ENCODE results near the gene TAGAP. TPM values are rescaled to one million over a fixed set of nuclear protein-coding genes. Genes with fewer than 3 reads are reported as not detected.

Gene TAGAP
- total and polyA plus RNA-seq, 10 of the 15 experiments (the other 5 are each of a cell fraction or from before 2014, with no cell fraction given), result 5.3 to 27.4 (median 18.9) TPM

DNA sequence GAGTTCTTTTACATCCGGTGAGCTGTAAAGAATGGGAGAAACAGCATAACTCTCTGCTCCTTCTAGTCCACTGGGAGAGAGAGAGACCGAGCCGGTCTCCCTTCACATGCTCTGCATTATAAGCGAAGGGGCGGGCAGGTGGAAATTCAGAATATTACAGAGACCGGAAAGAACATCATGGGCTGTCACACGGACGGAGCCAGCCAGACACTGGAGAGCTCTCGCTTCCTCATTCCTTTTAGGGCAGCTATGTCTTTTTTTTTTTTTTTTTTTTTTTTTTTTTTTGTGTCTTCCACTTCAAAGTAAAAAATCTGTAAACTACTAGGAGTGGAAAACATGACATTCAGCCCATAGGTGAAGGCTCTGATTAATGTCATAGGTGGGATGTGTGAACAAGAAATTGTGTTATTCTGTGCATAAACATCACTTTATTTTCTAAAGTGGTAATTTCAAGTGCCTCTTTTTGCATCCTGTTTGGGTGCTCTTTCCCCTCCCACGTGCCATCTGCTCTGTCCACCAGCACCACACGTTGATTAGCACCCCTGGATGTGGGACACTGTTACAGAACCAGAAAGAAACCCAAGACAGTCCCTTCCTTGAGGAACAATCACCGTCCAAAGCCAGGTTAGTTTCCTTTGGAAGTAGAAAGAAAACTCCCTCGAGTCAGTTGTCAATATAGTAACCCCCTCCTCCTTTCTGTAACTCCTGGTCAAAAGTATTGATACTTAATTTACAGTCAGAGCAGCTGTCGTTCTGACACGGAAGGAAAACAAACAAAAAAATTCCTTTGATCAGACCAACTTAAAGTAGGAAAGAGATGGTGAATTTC lies at the start of gene TAGAP (continued):
- TF ChIP-seq, protein P1, sequence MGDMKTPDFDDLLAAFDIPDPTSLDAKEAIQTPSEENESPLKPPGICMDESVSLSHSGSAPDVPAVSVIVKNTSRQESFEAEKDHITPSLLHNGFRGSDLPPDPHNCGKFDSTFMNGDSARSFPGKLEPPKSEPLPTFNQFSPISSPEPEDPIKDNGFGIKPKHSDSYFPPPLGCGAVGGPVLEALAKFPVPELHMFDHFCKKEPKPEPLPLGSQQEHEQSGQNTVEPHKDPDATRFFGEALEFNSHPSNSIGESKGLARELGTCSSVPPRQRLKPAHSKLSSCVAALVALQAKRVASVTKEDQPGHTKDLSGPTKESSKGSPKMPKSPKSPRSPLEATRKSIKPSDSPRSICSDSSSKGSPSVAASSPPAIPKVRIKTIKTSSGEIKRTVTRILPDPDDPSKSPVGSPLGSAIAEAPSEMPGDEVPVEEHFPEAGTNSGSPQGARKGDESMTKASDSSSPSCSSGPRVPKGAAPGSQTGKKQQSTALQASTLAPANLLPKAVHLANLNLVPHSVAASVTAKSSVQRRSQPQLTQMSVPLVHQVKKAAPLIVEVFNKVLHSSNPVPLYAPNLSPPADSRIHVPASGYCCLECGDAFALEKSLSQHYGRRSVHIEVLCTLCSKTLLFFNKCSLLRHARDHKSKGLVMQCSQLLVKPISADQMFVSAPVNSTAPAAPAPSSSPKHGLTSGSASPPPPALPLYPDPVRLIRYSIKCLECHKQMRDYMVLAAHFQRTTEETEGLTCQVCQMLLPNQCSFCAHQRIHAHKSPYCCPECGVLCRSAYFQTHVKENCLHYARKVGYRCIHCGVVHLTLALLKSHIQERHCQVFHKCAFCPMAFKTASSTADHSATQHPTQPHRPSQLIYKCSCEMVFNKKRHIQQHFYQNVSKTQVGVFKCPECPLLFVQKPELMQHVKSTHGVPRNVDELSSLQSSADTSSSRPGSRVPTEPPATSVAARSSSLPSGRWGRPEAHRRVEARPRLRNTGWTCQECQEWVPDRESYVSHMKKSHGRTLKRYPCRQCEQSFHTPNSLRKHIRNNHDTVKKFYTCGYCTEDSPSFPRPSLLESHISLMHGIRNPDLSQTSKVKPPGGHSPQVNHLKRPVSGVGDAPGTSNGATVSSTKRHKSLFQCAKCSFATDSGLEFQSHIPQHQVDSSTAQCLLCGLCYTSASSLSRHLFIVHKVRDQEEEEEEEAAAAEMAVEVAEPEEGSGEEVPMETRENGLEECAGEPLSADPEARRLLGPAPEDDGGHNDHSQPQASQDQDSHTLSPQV (IDR thresholded peaks at IDR 0.05), result no peak
- no peak for TF ChIP-seq FOXM1 (IDR thresholded peaks at IDR 0.05; ENCODE audit: low read depth, low read length)
- TF ChIP-seq BRCA1 (IDR thresholded peaks at IDR 0.05; ENCODE audit: low read depth, low read length), result no peak
- TF ChIP-seq MEF2B (IDR thresholded peaks at IDR 0.05; ENCODE audit: partially characterized antibody, poor library complexity, severe bottlenecking), result no peak
- TF ChIP-seq, protein P2, sequence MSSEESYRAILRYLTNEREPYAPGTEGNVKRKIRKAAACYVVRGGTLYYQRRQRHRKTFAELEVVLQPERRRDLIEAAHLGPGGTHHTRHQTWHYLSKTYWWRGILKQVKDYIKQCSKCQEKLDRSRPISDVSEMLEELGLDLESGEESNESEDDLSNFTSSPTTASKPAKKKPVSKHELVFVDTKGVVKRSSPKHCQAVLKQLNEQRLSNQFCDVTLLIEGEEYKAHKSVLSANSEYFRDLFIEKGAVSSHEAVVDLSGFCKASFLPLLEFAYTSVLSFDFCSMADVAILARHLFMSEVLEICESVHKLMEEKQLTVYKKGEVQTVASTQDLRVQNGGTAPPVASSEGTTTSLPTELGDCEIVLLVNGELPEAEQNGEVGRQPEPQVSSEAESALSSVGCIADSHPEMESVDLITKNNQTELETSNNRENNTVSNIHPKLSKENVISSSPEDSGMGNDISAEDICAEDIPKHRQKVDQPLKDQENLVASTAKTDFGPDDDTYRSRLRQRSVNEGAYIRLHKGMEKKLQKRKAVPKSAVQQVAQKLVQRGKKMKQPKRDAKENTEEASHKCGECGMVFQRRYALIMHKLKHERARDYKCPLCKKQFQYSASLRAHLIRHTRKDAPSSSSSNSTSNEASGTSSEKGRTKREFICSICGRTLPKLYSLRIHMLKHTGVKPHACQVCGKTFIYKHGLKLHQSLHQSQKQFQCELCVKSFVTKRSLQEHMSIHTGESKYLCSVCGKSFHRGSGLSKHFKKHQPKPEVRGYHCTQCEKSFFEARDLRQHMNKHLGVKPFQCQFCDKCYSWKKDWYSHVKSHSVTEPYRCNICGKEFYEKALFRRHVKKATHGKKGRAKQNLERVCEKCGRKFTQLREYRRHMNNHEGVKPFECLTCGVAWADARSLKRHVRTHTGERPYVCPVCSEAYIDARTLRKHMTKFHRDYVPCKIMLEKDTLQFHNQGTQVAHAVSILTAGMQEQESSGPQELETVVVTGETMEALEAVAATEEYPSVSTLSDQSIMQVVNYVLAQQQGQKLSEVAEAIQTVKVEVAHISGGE (CRISPR knock-in tag; IDR thresholded peaks at IDR 0.05), result no peak
- TF ChIP-seq TARDBP (IDR thresholded peaks at IDR 0.05; ENCODE audit: borderline replicate concordance), result no peak
- peak; percentile 45; the same call in 1 of the 2 replicates for TF ChIP-seq ATF7 (IDR thresholded peaks at IDR 0.05; ENCODE audit: low read depth)
- TF ChIP-seq LARP7 (IDR thresholded peaks at IDR 0.05), result no peak
- 0 out of 2 replicates have a peak, but pooled peaks have one; percentile 21 for TF ChIP-seq TCF12 (IDR thresholded peaks at IDR 0.05; ENCODE audit: low read depth, low read length)
- 0 out of 2 replicates have a peak, but pooled peaks have one; percentile 36 for TF ChIP-seq POLR2AphosphoS2 (IDR thresholded peaks at IDR 0.05; ENCODE audit: low read depth, low read length)
- TF ChIP-seq, protein P3, sequence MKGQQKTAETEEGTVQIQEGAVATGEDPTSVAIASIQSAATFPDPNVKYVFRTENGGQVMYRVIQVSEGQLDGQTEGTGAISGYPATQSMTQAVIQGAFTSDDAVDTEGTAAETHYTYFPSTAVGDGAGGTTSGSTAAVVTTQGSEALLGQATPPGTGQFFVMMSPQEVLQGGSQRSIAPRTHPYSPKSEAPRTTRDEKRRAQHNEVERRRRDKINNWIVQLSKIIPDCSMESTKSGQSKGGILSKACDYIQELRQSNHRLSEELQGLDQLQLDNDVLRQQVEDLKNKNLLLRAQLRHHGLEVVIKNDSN (IDR thresholded peaks at IDR 0.05; ENCODE audit: borderline replicate concordance, extremely low read length, insufficient read depth, low read depth, low read length), result no peak
- TF ChIP-seq RB1 (IDR thresholded peaks at IDR 0.05; ENCODE audit: borderline replicate concordance), result no peak
- TF ChIP-seq MYC (IDR thresholded peaks at IDR 0.05; ENCODE audit: insufficient read depth, insufficient read length, insufficient replicate concordance, low read length, severe bottlenecking), result no peak
- TF ChIP-seq TCF7 (IDR thresholded peaks at IDR 0.05; ENCODE audit: borderline replicate concordance), result no peak
- TF ChIP-seq ETV6 (conservative IDR thresholded peaks at IDR 0.05 in 1 of 2, IDR thresholded peaks at IDR 0.05 in 1 of 2; ENCODE audit: borderline replicate concordance in 1 of 2, low read depth in 1 of 2), result peak in 1 of 2 experiments; percentile 63; a peak in 1 of 4 replicates
- TF ChIP-seq, protein P4, sequence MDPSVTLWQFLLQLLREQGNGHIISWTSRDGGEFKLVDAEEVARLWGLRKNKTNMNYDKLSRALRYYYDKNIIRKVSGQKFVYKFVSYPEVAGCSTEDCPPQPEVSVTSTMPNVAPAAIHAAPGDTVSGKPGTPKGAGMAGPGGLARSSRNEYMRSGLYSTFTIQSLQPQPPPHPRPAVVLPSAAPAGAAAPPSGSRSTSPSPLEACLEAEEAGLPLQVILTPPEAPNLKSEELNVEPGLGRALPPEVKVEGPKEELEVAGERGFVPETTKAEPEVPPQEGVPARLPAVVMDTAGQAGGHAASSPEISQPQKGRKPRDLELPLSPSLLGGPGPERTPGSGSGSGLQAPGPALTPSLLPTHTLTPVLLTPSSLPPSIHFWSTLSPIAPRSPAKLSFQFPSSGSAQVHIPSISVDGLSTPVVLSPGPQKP (IDR thresholded peaks at IDR 0.05; ENCODE audit: low read depth, low read length), result peak; percentile 55; the same call in 1 of the 2 replicates
